K562 (cell line): Measurements from ENCODE around the gene XPO6. TPM values are rescaled to one million over a fixed set of nuclear protein-coding genes. Genes with fewer than 3 reads are reported as not detected.

Experiments
- ATAC-seq: fragments of 200-7000 bp; cut with Tn5 transposase; 3 replicates; pipeline ENCODE4 v1.9.1; 2020; ENCODE audit warnings: moderate library complexity
- BruUV-seq: library from RNA; stranded (reverse); fragments of 400-500 nt; replicated peaks from 2 replicates; lab custom pipeline; 2021; lab: Mats Ljungman, UMichigan
- CTCF ChIA-PET: fragments of 300-600 bp; formaldehyde crosslinking; extraction: SDS; loops from one replicate; lab custom pipeline; 2021; ENCODE audit warnings: low intra/inter-chr PET ratio; lab: Yijun Ruan, JAX
- POLR2A ChIA-PET: fragments of 300-600, 350-650 bp; sonication (Branson Sonifier 250); formaldehyde crosslinking; extraction: SDS; loops from one replicate; lab custom pipeline; 2021; ENCODE audit warnings: antibody characterized with exemption, inconsistent platforms; lab: Yijun Ruan, JAX
- DNase-seq, 4 experiments: peaks; one replicate each; pipeline versions ENCODE4 v3.0.0 to v3.0.0-alpha.2; 2011 to 2018; ENCODE audit warnings: low spot score in 3 of 4, mixed read lengths in 3 of 4; ENCODE audit errors: extremely low read depth in 1 of 4
- FAIRE-seq: peaks from 2 replicates; lab custom pipeline; 2011; peaks lifted over from hg19 to GRCh38; lab: Jason Lieb, UNC
- H2AFZ ChIP-seq: 2 replicates; pipeline ENCODE4 v1.6.0; 2011; ENCODE audit warnings: low read depth, low read length, control low read depth, inconsistent platforms
- H3K27ac ChIP-seq: fragments of 200-600 bp; 3 replicates; pipeline ENCODE4 v1.8.0; 2011; ENCODE audit warnings: low read depth, mild to moderate bottlenecking, control low read depth, inconsistent platforms, low read length, moderate library complexity, mixed read lengths; ENCODE audit errors: extremely low read depth
- H3K27me3 ChIP-seq, 2 experiments: fragments of 300-600 bp in 1 of 2; 2 replicates in 1 of 2; 3 replicates in 1 of 2; pipeline versions ENCODE4 v1.6.0 to v1.8.0; 2011; ENCODE audit warnings: inconsistent platforms in 2 of 2, low read length in 2 of 2, mild to moderate bottlenecking in 1 of 2, mixed read lengths in 1 of 2, moderate library complexity in 1 of 2; ENCODE audit not compliant: control insufficient read depth in 2 of 2, insufficient read depth in 2 of 2
- H3K36me3 ChIP-seq: fragments of 300-600 bp; 3 replicates; pipeline ENCODE4 v1.8.0; 2011; ENCODE audit warnings: mild to moderate bottlenecking, low read length, inconsistent platforms; ENCODE audit not compliant: control insufficient read depth, insufficient read depth
- H3K4me1 ChIP-seq, 2 experiments: fragments of 200-600 bp in 1 of 2; replicated peaks in 1 of 2; 2 replicates in 1 of 2; 3 replicates in 1 of 2; pipeline versions ENCODE4 v1.5.1 to v1.8.0; 2011; ENCODE audit warnings: inconsistent platforms in 2 of 2, low read length in 2 of 2, mild to moderate bottlenecking in 1 of 2, mixed read lengths in 1 of 2, moderate library complexity in 1 of 2; ENCODE audit not compliant: control insufficient read depth in 2 of 2, insufficient read depth in 2 of 2
- H3K4me2 ChIP-seq: 2 replicates; pipeline ENCODE4 v1.6.1; 2011; ENCODE audit warnings: low read length, control low read depth, inconsistent platforms, mixed read lengths; ENCODE audit not compliant: insufficient read depth
- H3K4me3 ChIP-seq: fragments of 200-600 bp; sonication (generic), shearing (Covaris generic); 2 replicates; pipeline ENCODE4 v1.5.1; 2016; ENCODE audit warnings: control low read depth, inconsistent platforms
- H3K79me2 ChIP-seq: fragments of 200-600 bp; 3 replicates; pipeline ENCODE4 v1.8.0; 2011; ENCODE audit warnings: low read length, inconsistent platforms; ENCODE audit not compliant: control insufficient read depth, insufficient read depth
- H3K9ac ChIP-seq, 2 experiments: 2 replicates each; pipeline versions ENCODE4 v1.6.0 to v1.6.1; 2011; ENCODE audit warnings: low read depth in 2 of 2, low read length in 2 of 2, control low read depth in 1 of 2, inconsistent platforms in 1 of 2, mild to moderate bottlenecking in 1 of 2, mixed read lengths in 1 of 2; ENCODE audit not compliant: insufficient read depth in 1 of 2
- H3K9me1 ChIP-seq: one replicate; pipeline ENCODE4 v1.6.0; 2011; ENCODE audit warnings: inconsistent platforms, mild to moderate bottlenecking, low read length, moderate library complexity; ENCODE audit not compliant: control insufficient read depth, insufficient read depth
- H3K9me3 ChIP-seq: replicated peaks from 2 replicates; pipeline ENCODE4 v1.5.1; 2011; ENCODE audit warnings: low read depth, low read length, inconsistent platforms; ENCODE audit not compliant: control insufficient read depth, insufficient read depth
- H4K20me1 ChIP-seq: replicated peaks from 2 replicates; pipeline ENCODE4 v1.6.1; 2011; ENCODE audit warnings: low read length, inconsistent platforms, mixed read lengths; ENCODE audit not compliant: control insufficient read depth, insufficient read depth
- ARHGAP35 ChIP-seq: fragments of 450-650 bp; IDR thresholded peaks from 2 replicates; pipeline ENCODE4 v1.6.1; 2018; ENCODE audit not compliant: partially characterized antibody
- ARID1B ChIP-seq: fragments of 450-650 bp; IDR thresholded peaks from 2 replicates; pipeline ENCODE4 v1.6.1; 2016; ENCODE audit warnings: antibody characterized with exemption, mild to moderate bottlenecking, inconsistent platforms
- HEY1 ChIP-seq: fragments of 250-450 bp; sonication (Bioruptor Pico); IDR thresholded peaks from 2 replicates; pipeline ENCODE4 v1.5.0; 2020; ENCODE audit warnings: mild to moderate bottlenecking, moderate library complexity, borderline replicate concordance
- KLF10 ChIP-seq: fragments of 250-450 bp; sonication (Bioruptor Pico); IDR thresholded peaks from 2 replicates; pipeline ENCODE4 v1.6.1; 2021; ENCODE audit warnings: matching md5 sums
- NR2C1 ChIP-seq, 2 experiments: fragments of 450-650 bp; IDR thresholded peaks; 2 replicates each; pipeline ENCODE4 v1.6.1; 2017; ENCODE audit warnings: mild to moderate bottlenecking in 2 of 2, antibody characterized with exemption in 1 of 2, inconsistent platforms in 1 of 2, missing compliant biosample characterization in 1 of 2, missing genetic modification characterization in 1 of 2
- SAP30 ChIP-seq: fragments of 200-600 bp; sonication (generic); IDR thresholded peaks from 2 replicates; pipeline ENCODE4 v1.6.1; 2012; ENCODE audit warnings: borderline replicate concordance, low read depth, mild to moderate bottlenecking, moderate library complexity, low read length, control low read depth, inconsistent platforms; ENCODE audit not compliant: insufficient read depth, poor library complexity, severe bottlenecking
- TEAD4 ChIP-seq, 2 experiments: sonication (generic) in 1 of 2; formaldehyde crosslinking in 1 of 2; IDR thresholded peaks; 2 replicates each; pipeline versions ENCODE4 v1.6.1 to v1.8.0; 2012 to 2022; ENCODE audit warnings: borderline replicate concordance in 1 of 2, inconsistent platforms in 1 of 2, low read length in 1 of 2, mild to moderate bottlenecking in 1 of 2, missing genetic modification reagents in 1 of 2
- WGBS: fragments of 100-300 bp; shearing (Covaris generic); methylation state at CpG from one replicate; pipeline ENCODE4 v1.1.6; 2016; ENCODE audit warnings: low coverage, mixed read lengths; ENCODE audit not compliant: insufficient coverage; ENCODE audit errors: missing lambda C conversion rate; 5-methylcytosine and 5-hydroxymethylcytosine counted together
- in situ Hi-C: fragments of 300-500 bp; cut with MboI; formaldehyde crosslinking; loops from 4 replicates; pipeline ENCODE4 v1.15.0; 2018; ENCODE audit warnings: inconsistent platforms, mixed read lengths
- intact Hi-C: fragments of 100-400 bp; cut with micrococcal nuclease; formaldehyde crosslinking; loops from 2 replicates; pipeline ENCODE4 v1.14.2; 2022
- polyA plus RNA-seq, 8 experiments: library from polyadenylated mRNA; depleted of rRNA in 4 of 8; stranded (reverse) in 5 of 8; unstranded in 3 of 8; fragments of >200 nt; fragmentation: Nextera tagmentation in 2 of 8; fragmentation: Illumina TruSeq in 1 of 8; extraction: Ambion mirVana in 2 of 8; extraction: Trizol in 1 of 8; gene quantifications; 2 replicates each; pipeline versions ENCODE4 v1.2.1 to v1.2.3, GENCODE V29; 2011 to 2014; ENCODE audit warnings: inconsistent platforms in 1 of 8, missing spikeins in 1 of 8
- total RNA-seq, 7 experiments: library from RNA; depleted of rRNA in 6 of 7; stranded (reverse); fragments of >200 nt in 6 of 7; fragmentation: Illumina TruSeq in 2 of 7; extraction: Trizol in 2 of 7; gene quantifications; 2 replicates each; pipeline versions ENCODE4 v1.2.1 to v1.2.3, GENCODE V29; 2011 to 2021; ENCODE audit warnings: low replicate concordance in 1 of 7
- TF ChIP-seq, protein P1 (sequence below): fragments of 450-650 bp; conservative IDR thresholded peaks from 2 replicates; pipeline ENCODE4 v1.6.1; 2016; ENCODE audit warnings: missing genetic modification characterization, low read depth, mild to moderate bottlenecking, missing compliant biosample characterization, moderate library complexity
- TF ChIP-seq, protein P2 (sequence below): sonication (generic); formaldehyde crosslinking; IDR thresholded peaks from 2 replicates; pipeline ENCODE4 v1.5.0; 2020; ENCODE audit warnings: missing genetic modification reagents
- TF ChIP-seq, protein P3 (sequence below): sonication (generic); formaldehyde crosslinking; IDR thresholded peaks from 2 replicates; pipeline ENCODE4 v1.8.1; 2023; ENCODE audit warnings: mild to moderate bottlenecking, missing genetic modification reagents

The XPO6 gene
- total and polyA plus RNA-seq, 9 of the 15 experiments (the other 6 are each of a cell fraction or from before 2014, with no cell fraction given) = 11.2 to 196 (median 119) TPM

DNA sequence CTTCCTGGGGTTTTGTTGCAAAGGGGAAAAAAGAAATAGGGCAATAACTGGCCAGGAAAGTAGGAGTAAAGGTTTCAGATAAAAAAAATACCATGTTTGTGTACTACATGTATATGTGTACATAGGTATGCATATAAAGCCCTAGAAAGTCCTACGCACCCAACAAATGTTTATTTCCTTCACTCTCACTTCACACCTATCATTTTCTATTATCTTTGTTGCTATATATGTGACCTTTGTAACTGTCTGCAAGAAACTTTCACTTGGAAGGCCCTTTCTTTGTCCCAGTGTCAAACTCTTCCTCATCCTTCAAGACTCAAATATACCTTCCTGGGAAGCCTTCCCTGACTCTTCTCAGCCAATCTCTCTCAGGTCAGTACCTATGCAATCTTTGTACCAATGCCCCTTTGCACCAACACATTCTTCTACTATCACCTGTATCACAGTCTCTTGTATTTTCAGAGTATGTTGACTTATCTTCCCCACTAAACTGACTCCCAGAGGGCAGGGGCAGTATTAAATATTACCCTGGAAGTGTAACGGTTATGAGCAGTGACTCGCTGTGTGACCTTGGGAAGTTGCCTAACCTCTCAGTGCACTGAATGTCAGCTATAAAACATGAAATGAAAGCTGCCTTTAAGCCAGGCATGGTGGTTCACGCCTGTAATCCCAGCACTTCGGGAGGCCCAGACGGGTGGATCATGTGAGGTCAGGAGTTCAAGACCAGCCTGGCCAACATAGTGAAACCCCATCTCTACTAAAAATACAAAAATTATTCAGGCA, 6.5 kb downstream of the XPO6 start:
- DNase-seq = no peak
- intact Hi-C loops = no loop called here
- Histone ChIP-seq H3K27me3 (no peaks in the 10 kb centered on the region), H4K20me1 (peaks cover 49% of the 10 kb centered on the region), H3K9ac (no peak overlapping the region), H3K9me3 (no peaks in the 10 kb centered on the region), H3K4me3 (no peak overlapping the region)
- TF ChIP-seq SAP30 = no peak
- TF ChIP-seq KLF10 (CRISPR knock-in tag) = no peak
- no peak for TF ChIP-seq TEAD4 (IDR thresholded peaks at IDR 0.05; ENCODE audit: low read length)
- no peak for TF ChIP-seq TEAD4 (CRISPR knock-in tag; IDR thresholded peaks at IDR 0.05; ENCODE audit: borderline replicate concordance)
- no peak for TF ChIP-seq ARHGAP35
- TF ChIP-seq, protein P1, sequence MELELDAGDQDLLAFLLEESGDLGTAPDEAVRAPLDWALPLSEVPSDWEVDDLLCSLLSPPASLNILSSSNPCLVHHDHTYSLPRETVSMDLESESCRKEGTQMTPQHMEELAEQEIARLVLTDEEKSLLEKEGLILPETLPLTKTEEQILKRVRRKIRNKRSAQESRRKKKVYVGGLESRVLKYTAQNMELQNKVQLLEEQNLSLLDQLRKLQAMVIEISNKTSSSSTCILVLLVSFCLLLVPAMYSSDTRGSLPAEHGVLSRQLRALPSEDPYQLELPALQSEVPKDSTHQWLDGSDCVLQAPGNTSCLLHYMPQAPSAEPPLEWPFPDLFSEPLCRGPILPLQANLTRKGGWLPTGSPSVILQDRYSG (tag) = no peak
- no peak for TF ChIP-seq NR2C1 (IDR thresholded peaks at IDR 0.05)
- no peak for TF ChIP-seq NR2C1 (tag; IDR thresholded peaks at IDR 0.05)
- TF ChIP-seq, protein P2, sequence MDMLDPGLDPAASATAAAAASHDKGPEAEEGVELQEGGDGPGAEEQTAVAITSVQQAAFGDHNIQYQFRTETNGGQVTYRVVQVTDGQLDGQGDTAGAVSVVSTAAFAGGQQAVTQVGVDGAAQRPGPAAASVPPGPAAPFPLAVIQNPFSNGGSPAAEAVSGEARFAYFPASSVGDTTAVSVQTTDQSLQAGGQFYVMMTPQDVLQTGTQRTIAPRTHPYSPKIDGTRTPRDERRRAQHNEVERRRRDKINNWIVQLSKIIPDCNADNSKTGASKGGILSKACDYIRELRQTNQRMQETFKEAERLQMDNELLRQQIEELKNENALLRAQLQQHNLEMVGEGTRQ = no peak
- TF ChIP-seq HEY1 (CRISPR knock-in tag) = no peak
- TF ChIP-seq, protein P3, sequence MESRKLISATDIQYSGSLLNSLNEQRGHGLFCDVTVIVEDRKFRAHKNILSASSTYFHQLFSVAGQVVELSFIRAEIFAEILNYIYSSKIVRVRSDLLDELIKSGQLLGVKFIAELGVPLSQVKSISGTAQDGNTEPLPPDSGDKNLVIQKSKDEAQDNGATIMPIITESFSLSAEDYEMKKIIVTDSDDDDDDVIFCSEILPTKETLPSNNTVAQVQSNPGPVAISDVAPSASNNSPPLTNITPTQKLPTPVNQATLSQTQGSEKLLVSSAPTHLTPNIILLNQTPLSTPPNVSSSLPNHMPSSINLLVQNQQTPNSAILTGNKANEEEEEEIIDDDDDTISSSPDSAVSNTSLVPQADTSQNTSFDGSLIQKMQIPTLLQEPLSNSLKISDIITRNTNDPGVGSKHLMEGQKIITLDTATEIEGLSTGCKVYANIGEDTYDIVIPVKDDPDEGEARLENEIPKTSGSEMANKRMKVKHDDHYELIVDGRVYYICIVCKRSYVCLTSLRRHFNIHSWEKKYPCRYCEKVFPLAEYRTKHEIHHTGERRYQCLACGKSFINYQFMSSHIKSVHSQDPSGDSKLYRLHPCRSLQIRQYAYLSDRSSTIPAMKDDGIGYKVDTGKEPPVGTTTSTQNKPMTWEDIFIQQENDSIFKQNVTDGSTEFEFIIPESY (CRISPR knock-in tag) = no peak
- TF ChIP-seq ARID1B = no peak
- TF ChIP-seq, all 486 proteins: peak for 0
- FAIRE-seq (no peak), ATAC-seq (no peak)
- BruUV-seq = no TSS peak
- Histone ChIP-seq H2AFZ (no peak overlapping the region), H3K4me2 (no peak overlapping the region), H3K27ac (no peak overlapping the region), H3K4me1 (peaks cover 7 to 27% of the 10 kb centered on the region in 2 experiments; a peak in 4 of 5 replicates), H3K9me1 (peaks cover 3% of the 10 kb centered on the region), H3K79me2 (peaks cover 98% of the 10 kb centered on the region), H3K36me3 (peaks cover 95% of the 10 kb centered on the region)
- 93% methylated on average over 5 of the region's 6 CpGs for WGBS
- CTCF ChIA-PET = no interaction called here
- POLR2A ChIA-PET = no interaction called here
- in situ Hi-C loops = no loop called here
